PFSK-1 (cell line): ENCODE measurements around the gene CDK15.

ENCODE experiments used
- POLR2AphosphoS5 ChIP-seq: IDR thresholded peaks from 2 replicates; pipeline ENCODE4 v1.6.1; 2012; ENCODE audit warnings: low read depth, mild to moderate bottlenecking, control low read depth, low read length, moderate library complexity
- TAF1 ChIP-seq: IDR thresholded peaks from 2 replicates; pipeline ENCODE4 v1.6.1; 2012; ENCODE audit warnings: low read length, control low read depth, borderline replicate concordance; ENCODE audit not compliant: insufficient read depth

DNA sequence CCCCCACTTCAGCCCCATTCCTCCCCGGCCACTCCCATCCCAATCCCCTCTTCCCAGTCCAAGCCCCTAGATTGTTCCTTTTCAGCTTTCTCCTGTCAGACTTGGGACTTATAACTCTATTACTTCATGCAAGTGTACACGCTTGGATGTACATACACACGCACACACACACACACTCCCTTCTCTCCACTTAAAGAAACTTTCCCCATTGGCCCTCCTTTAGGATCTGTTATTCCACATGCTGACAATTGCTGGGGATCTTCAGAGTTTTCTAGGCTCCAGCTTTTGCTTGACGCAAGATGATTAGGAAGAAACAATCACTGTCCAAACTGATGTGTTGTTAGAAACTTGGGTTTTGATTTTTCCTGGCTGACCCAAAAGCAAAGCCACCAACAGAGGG, 75.4 kb downstream of the CDK15 start:
- no peak for TF ChIP-seq TAF1
- TF ChIP-seq POLR2AphosphoS5: no peak
